Natural killer cell (primary cell): ENCODE results near the gene TEC. TPM values are rescaled to one million over a fixed set of nuclear protein-coding genes. Genes with fewer than 3 reads are reported as not detected.

Experiments
- ATAC-seq, 3 donors: fragments of 150-1000 bp in 2 of 3; fragments of 200-7000 bp in 1 of 3; cut with Tn5 transposase; 1 replicate in 1 of 3; 2 replicates in 2 of 3; pipeline ENCODE4 v1.10.0; 2021; ENCODE audit warnings: mild to moderate bottlenecking in 2 of 3, moderate library complexity in 2 of 3
- DNase-seq, 2 donors: peaks; one replicate each; pipeline versions ENCODE4 v3.0.0 to v3.0.0-alpha.2; 2013 to 2021; ENCODE audit warnings: mixed read lengths in 1 of 2
- H3K27ac ChIP-seq: one replicate; pipeline ENCODE4 v1.5.1; 2013; ENCODE audit warnings: mild to moderate bottlenecking, low read length
- H3K27me3 ChIP-seq: one replicate; pipeline ENCODE4 v1.6.1; 2013; ENCODE audit warnings: low read length; ENCODE audit not compliant: control insufficient read depth, insufficient read depth
- H3K36me3 ChIP-seq: one replicate; pipeline ENCODE4 v1.6.1; 2013; ENCODE audit warnings: low read length; ENCODE audit not compliant: control insufficient read depth, insufficient read depth
- H3K4me1 ChIP-seq: one replicate; pipeline ENCODE4 v1.6.1; 2013; ENCODE audit warnings: low read length; ENCODE audit not compliant: control insufficient read depth, insufficient read depth
- H3K4me3 ChIP-seq: one replicate; pipeline ENCODE4 v1.5.1; 2013; ENCODE audit warnings: low read length
- H3K9me3 ChIP-seq: one replicate; pipeline ENCODE4 v1.6.1; 2013; ENCODE audit warnings: low read length; ENCODE audit not compliant: control insufficient read depth, insufficient read depth
- H3K27ac Mint-ChIP-seq, 2 donors: one replicate each; pipeline ENCODE4 v1.8.0; 2022; ENCODE audit warnings: mild to moderate bottlenecking in 2 of 2, mixed read lengths in 2 of 2, moderate library complexity in 1 of 2
- H3K27me3 Mint-ChIP-seq, 2 donors: one replicate each; pipeline ENCODE4 v1.8.0; 2022; ENCODE audit warnings: low read depth in 2 of 2, mixed read lengths in 2 of 2
- H3K36me3 Mint-ChIP-seq: one replicate; pipeline ENCODE4 v1.8.0; 2022; ENCODE audit warnings: mixed read lengths
- H3K4me1 Mint-ChIP-seq, 2 donors: one replicate each; pipeline ENCODE4 v1.8.0; 2022; ENCODE audit warnings: mixed read lengths in 2 of 2
- H3K4me3 Mint-ChIP-seq: one replicate; pipeline ENCODE4 v1.8.0; 2022; ENCODE audit warnings: mild to moderate bottlenecking, moderate library complexity, mixed read lengths
- H3K9me3 Mint-ChIP-seq, 2 donors: one replicate each; pipeline ENCODE4 v1.8.0; 2022; ENCODE audit warnings: mixed read lengths in 2 of 2
- CTCF ChIP-seq: fragments of 200-600 bp; IDR thresholded peaks from one replicate; pipeline ENCODE4 v1.8.0; 2022; ENCODE audit warnings: antibody characterized with exemption
- WGBS: methylation state at CpG from one replicate; pipeline ENCODE4 v1.1.7; 2013; ENCODE audit warnings: missing lambda C conversion rate; ENCODE audit not compliant: insufficient coverage; 5-methylcytosine and 5-hydroxymethylcytosine counted together
- intact Hi-C: fragments of 100-400 bp; cut with micrococcal nuclease; formaldehyde crosslinking; loops from one replicate; pipeline ENCODE4 v1.14.2; 2022
- total RNA-seq, 4 donors: library from RNA; stranded (reverse); fragments of 120-200 nt in 1 of 4; gene quantifications; one replicate each; pipeline versions ENCODE4 v1.2.3 to v1.2.4, GENCODE V29; 2013 to 2022

TEC gene
- total RNA-seq, 3 donors from 2014 or later (not counting 1 experiment from before 2014, with no cell fraction given): 4.0 to 7.4 (median 4.7) TPM

- no peak overlapping the region for H3K4me3 ChIP-seq
- Mint-ChIP-seq H3K36me3 (no peaks in the 10 kb centered on the region), H3K4me3 (no peak overlapping the region), H3K27ac (no peak overlapping the region), H3K27me3 (no peaks in the 10 kb centered on the region), H3K9me3 (no peaks in the 10 kb centered on the region), H3K4me1 (peaks cover 15 to 34% of the 10 kb centered on the region in 2 donors)
- ATAC-seq (peak in 1 of 3 donors; percentile 53), DNase-seq (no peak)
- intact Hi-C loops: no loop called here
- H3K4me1 ChIP-seq: peaks cover 2% of the 10 kb centered on the region
- WGBS: 86% methylated on average over 3 of the region's 3 CpGs
- H3K36me3 ChIP-seq: peaks cover 86% of the 10 kb centered on the region
- no peak overlapping the region for H3K27ac ChIP-seq
- no peaks in the 10 kb centered on the region for H3K27me3 ChIP-seq
- no peak for TF ChIP-seq CTCF
- no peaks in the 10 kb centered on the region for H3K9me3 ChIP-seq
Measured at GRCh38 chr4:48093991-48094416, 175.6 kb downstream of the TEC start.

DNA sequence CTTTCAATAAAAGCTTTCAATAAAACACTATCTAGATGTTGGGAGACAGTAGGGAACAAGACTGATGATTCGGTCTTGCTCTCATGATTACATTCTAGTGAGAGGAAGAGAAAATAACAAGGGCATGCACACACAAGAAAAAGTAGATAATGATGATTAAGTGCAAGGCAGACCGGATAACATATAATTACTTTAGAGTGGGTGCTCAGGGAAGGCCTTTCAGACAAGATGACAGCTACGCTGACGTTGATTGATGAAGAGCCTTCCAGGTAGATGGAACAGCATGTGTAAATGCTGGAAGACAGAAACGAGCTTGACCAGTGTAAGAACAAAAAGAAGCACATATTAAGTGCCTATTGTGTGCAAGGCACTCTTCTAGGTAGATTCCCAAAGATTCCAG, 179.0 kb downstream of the TEC start:
- no peaks in the 10 kb centered on the region for H3K27me3 Mint-ChIP-seq
- no peaks in the 10 kb centered on the region for H3K27me3 ChIP-seq
- 96% methylated on average over 5 of the region's 5 CpGs for WGBS
- H3K27ac Mint-ChIP-seq: no peak overlapping the region
- ATAC-seq (no peak), DNase-seq (no peak)
- no peak overlapping the region for H3K4me3 Mint-ChIP-seq
- no peak for TF ChIP-seq CTCF
- peaks cover 88% of the 10 kb centered on the region for H3K36me3 ChIP-seq
- no peak overlapping the region for H3K27ac ChIP-seq
- H3K36me3 Mint-ChIP-seq: peaks cover 11% of the 10 kb centered on the region
- intact Hi-C loops: no loop called here
- no peak overlapping the region for H3K4me3 ChIP-seq
- no peaks in the 10 kb centered on the region for H3K9me3 Mint-ChIP-seq
- H3K4me1 ChIP-seq: peaks cover 8% of the 10 kb centered on the region
- H3K9me3 ChIP-seq: no peaks in the 10 kb centered on the region
- H3K4me1 Mint-ChIP-seq: peaks cover 22 to 40% of the 10 kb centered on the region in 2 donors

- Histone ChIP-seq H3K4me3 (no peak overlapping the region), H3K27ac (no peak overlapping the region), H3K27me3 (no peaks in the 10 kb centered on the region), H3K4me1 (peaks cover 13% of the 10 kb centered on the region), H3K9me3 (no peaks in the 10 kb centered on the region), H3K36me3 (peaks cover 85% of the 10 kb centered on the region)
- Mint-ChIP-seq H3K27me3 (no peaks in the 10 kb centered on the region), H3K9me3 (no peaks in the 10 kb centered on the region), H3K36me3 (peaks cover 29% of the 10 kb centered on the region), H3K4me3 (no peak overlapping the region), H3K4me1 (peaks cover 42 to 48% of the 10 kb centered on the region in 2 donors), H3K27ac (peak overlapping the region; percentile 52 to 73)
- peak; percentile 35 to 78 (median 73) for ATAC-seq
- intact Hi-C loops: loop anchor here (5.0 kb wide), 1 partner anchor 159 kb away; no protein-coding TSS in a partner anchor
- TF ChIP-seq CTCF: no peak
- 66% methylated on average over 7 of the region's 8 CpGs for WGBS
- no peak for DNase-seq
Measured at GRCh38 chr4:48085821-48086589, 183.6 kb downstream of the TEC start.

Other genes with a start within 250 kb of the TEC start
- gene TXK, start 135.6 kb downstream of the TEC start, total RNA-seq: 100 to 1,000 TPM; 197 to 338 (median 225) TPM
- gene SLAIN2, start 71.7 kb upstream of the TEC start, total RNA-seq: 100 to 1,000 TPM in 1 of 3 donors, 10 to 100 TPM in 2; 76.9 to 103 (median 98.5) TPM
- under 1 TPM in 1 of 3 donors, not detected in 2; 0.19 TPM for gene SLC10A4, start 213.5 kb upstream of the TEC start, total RNA-seq
- not detected for gene ZAR1, start 220.4 kb upstream of the TEC start, total RNA-seq